ENCODE data around the gene DCHS1.
A peak's percentile ranks its signal among the peaks of the same experiment; 100 is the strongest.

The DCHS1 gene

GRCh38 chr11:6611963-6612212 is 43.7 kb downstream of the DCHS1 start:
- no peak for DNase-seq

GRCh38 chr11:6611092-6611962 is 44.3 kb downstream of the DCHS1 start:
- no peak for DNase-seq

- no peak for DNase-seq
Measured at GRCh38 chr11:6610591-6610990, 45.0 kb downstream of the DCHS1 start.

- DNase-seq, result no peak
Measured at GRCh38 chr11:6609502-6610015, 46.0 kb downstream of the DCHS1 start.

GRCh38 chr11:6608726-6609501 is 46.7 kb downstream of the DCHS1 start:
- DNase-seq, result no peak

- DNase-seq, result no peak
Measured at GRCh38 chr11:6608011-6608410, 47.6 kb downstream of the DCHS1 start.

- no peak for DNase-seq
Measured at GRCh38 chr11:6607190-6607795, 48.3 kb downstream of the DCHS1 start.

GRCh38 chr11:6606471-6607189 is 49.0 kb downstream of the DCHS1 start:
- peak; percentile 97 for DNase-seq

GRCh38 chr11:6604790-6605189 is 50.8 kb downstream of the DCHS1 start:
- no peak for DNase-seq

GRCh38 chr11:6604081-6604626 is 51.5 kb downstream of the DCHS1 start:
- no peak for DNase-seq

GRCh38 chr11:6603287-6604080 is 52.1 kb downstream of the DCHS1 start, which contains the start of the genes ILK and RRP8:
ILK (plus strand) TSS chr11:6603774; CDS start chr11:6604272, 498 bp downstream.
RRP8 (minus strand) TSS chr11:6603616; CDS start chr11:6603502, 114 bp downstream.
- DNase-seq, result peak; percentile 97

GRCh38 chr11:6602096-6602940 is 53.3 kb downstream of the DCHS1 start:
- DNase-seq, result no peak

GRCh38 chr11:6601041-6601461 is 54.6 kb downstream of the DCHS1 start:
- DNase-seq, result no peak

- DNase-seq, result no peak
Measured at GRCh38 chr11:6599881-6600390, 55.7 kb downstream of the DCHS1 start.

GRCh38 chr11:6599449-6599848 is 56.2 kb downstream of the DCHS1 start:
- no peak for DNase-seq

GRCh38 chr11:6598555-6598954 is 57.1 kb downstream of the DCHS1 start:
- no peak for DNase-seq

- no peak for DNase-seq
Measured at GRCh38 chr11:6596239-6596877, 59.3 kb downstream of the DCHS1 start.

- no peak for DNase-seq
Measured at GRCh38 chr11:6594142-6594768, 61.4 kb downstream of the DCHS1 start.

GRCh38 chr11:6588018-6588417 is 67.6 kb downstream of the DCHS1 start:
- DNase-seq, result no peak
